NCI-H1092 treated with DMSO at 0.1 percent for 48 hours (cell line): ENCODE data around the gene SMPD1.

Experiments
- DNase-seq: peaks from one replicate; lab custom pipeline; 2025; lab: John Stamatoyannopoulos, UW

The SMPD1 gene

DNA sequence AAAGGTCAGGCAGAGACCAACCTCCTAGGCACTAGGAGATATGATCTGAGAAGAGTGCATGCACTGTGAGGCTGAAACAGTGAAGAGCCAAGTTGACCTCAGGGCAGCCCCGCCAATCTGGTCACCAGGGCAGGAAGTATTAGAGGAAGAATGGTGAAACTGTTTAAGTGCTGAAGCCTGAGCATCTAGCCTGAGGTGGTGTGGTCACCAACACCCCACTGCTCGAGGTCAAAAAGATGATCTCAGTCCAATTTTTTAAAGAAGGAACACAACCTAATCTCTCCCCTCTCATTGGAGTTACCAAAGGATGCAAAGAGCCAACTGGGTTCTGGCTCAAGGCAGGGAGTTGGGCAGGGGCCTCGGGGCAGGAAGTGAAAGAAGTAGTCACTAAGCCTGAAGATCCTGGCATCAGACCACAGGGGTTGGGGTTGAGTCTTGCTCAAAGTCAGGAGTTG, 24.6 kb downstream of the SMPD1 start:
- DNase-seq, result no peak

DNA sequence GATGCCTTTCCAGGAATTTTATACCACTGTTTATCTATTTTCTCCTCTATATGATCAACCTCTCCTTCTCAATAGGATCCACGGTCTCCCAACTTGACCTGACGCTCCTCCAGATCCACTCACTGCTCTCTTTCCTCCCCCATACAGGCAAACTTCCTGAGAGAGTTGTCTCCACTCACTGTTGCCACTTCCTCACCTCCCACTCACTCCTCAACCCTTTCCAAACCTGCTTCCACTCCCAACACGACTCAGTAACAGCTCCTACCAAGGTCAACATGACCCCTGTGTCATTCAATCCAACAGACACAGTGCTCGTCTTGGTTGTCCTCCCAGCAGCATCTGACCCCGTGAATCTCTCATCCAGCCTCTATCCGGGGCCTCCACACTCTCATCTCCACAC, 25.5 kb downstream of the SMPD1 start:
- DNase-seq, result no peak

DNA sequence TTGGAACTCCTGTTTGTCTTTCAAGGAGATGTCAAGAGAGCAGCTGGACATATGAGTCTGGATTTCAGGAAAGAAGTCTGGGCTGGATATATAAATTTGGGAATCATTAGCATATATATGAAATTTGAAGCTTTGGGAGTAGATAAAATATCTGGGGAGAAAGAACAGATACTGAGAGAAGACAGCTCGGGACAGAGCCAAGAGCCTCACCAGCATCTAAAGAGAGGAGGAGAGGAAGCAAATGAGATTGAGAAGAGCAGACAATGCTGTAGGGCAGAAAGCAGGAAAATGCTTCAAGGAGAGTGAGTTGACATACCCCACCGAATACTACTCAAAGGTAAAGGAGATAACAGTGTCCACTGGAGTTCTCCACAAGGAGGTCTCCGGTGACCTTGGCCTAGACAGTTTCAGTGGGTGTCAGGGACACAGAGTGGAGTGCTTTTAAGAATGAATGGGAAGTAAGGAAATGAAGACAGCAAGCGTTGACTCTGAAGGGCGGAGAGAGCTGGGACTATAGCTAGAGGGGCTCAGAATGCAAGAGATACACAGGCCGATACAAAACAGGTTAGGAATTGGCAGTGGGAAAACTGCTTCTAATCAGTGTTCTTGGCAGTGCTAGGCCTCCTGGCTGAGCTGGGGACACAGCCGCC, 27.8 kb downstream of the SMPD1 start:
- DNase-seq, result no peak

DNA sequence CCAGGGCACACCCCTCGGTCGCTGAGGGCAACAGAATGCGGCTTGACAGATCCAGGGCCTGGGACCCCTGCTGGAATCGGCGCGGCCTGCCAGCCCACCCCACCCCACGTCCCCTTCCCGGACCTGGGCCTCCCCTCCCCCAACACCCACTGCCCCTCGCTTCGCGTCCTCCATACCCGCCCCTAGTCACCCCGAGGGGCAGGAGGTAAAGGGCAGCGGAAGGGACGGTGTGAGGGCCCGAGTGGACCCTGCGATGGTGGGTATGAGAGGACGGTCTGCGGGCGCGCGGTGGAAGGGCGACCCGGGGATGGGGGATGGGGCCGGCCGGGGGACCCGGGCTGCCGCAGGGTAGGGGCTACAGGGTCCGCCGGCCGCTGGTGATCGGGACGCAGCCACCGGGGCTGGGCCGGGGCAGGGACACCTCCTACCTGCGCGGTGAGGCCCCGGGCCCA, 28.3 kb downstream of the SMPD1 start:
- no peak for DNase-seq

DNA sequence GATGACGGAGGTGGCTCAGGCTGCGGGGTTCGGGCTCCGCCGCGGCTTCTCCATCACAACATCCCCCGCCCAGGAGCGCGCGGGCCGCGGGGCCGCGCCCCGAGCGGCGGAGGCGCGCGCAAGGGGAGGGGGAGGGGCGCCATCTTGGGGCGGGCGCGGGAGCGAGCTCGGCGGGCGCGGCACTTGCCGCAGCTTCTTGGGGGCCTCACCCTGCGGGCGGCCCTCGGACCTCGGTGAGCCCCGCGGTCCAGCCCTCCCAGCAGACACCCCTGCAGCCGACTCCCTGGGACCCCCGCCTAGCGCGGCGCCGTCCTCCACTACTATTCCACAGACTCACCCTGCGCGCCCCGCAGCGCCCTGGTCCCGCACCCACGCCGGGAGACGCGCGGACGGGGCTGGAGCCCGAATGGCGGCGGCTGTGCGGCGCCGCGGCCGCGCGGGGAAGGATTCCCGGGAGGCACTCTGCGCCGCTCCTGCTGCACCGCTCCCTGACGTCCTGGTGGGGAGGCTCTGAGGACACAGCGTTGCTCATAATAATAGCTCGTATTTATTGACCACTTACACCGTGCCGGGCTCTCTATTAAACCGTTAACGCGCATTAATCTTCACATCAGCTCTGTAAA, 28.8 kb downstream of the SMPD1 start, which contains the start of gene APBB1:
TSS of gene APBB1 (minus strand) at position 86 of the 623 bp plus-strand sequence. CDS start 7,747 bp downstream, outside the sequence.
- peak; percentile 59 for DNase-seq

DNA sequence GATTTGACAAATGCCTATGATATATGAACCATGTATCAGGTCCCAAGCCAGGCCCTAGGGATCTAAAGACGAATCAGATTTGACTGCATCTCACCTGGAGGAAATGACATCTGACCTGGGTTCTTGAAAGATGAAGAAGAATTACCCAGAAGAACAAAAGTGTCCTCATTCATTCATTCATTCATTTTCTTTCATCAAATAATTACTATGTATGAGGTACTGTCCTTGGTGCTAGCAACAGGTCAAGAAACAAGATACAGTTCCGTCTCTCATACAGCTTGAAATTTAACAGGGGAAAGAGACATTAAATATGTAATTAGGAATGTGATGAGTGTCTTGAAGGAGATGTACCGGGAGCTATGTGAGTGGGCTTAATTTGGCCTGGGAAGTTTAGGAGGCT, 30.4 kb downstream of the SMPD1 start:
- no peak for DNase-seq

DNA sequence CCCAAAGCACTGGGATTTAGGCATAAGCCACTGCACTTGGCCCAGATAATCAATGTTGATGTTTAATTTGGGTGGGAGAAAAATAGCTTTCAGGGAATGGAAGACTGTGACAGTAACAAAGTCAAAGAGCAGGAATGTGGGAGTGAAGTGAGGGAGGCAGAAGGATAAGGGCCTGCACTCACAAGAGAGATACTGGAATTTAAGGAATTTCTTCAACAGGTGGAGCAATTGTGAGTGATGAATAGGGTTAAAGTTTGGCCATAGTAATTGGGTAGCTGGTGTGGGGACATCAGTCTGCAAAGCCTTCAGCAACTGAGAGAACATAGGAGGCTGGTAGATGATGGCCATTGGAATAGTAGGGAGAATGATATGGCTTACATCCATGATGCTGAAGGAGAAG, 37.2 kb downstream of the SMPD1 start:
- no peak for DNase-seq

DNA sequence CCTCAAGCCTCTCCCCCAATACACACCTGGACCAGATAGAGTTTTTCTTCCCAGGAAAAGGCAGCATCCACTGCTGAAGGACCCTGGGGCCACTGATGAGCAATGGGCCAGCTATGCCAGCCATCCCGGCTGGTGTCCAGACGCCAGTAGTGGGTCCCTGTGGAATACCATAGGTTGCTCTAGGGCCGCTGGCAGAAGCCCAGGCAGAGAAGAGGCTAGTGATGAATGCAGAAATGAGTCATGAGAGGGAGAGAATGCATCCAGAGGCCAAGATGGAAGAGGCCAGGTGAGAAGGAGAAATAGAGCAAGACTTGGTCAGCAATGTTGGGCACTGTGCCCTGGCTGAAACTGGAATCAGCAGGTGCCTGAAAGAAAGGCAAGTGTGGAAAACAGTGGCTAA, 41.6 kb downstream of the SMPD1 start:
- DNase-seq, result no peak

DNA sequence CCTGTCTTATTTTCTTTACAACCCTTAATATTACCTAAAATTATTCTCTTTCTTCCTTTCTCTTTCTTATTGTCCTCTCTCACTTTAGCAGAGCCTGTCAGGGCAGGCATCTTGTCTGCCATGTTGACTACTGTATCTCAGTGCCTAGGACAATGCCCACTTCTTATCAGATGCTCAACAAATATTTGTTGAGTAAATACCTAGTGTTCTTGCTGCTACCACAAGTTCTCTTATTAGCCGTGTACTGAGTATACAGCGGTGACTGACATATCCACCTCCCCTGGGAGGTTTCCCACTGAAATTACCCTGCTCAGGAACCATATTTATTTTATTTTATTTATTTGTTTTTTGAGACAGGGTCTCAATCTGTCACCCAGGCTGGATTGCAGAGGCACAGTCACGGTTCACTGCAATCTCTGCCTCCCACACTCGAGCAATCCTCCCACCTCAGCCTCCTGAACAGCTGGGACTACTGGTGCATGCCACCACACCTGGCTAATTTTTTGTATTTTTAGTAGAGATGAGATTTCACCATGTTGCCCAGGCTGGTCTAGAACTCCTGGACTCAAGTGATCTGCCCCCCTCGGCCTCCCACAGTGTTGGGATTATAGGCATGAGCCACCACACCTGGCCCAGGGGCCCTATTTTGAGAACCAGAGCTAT, 43.9 kb downstream of the SMPD1 start:
- no peak for DNase-seq

DNA sequence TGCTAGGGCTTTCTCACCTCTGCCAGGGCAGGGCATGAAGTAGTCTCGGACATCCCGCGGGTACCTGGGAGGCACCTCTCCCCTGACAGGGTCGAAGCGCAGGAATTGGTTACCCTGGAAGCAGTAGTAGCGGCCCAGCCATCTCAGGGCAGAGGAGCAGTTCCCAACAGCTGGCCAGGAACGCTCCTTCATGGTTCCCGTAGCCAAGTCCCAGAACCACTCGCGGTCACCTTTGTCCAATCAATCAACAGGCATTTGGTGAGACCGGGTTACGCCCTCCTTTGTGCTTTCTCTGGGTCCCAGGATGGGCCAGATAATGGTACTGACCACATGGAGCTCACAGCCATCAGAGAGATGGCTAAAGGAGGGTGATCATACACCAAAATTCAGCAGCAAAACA, 47.1 kb downstream of the SMPD1 start:
- no peak for DNase-seq

DNA sequence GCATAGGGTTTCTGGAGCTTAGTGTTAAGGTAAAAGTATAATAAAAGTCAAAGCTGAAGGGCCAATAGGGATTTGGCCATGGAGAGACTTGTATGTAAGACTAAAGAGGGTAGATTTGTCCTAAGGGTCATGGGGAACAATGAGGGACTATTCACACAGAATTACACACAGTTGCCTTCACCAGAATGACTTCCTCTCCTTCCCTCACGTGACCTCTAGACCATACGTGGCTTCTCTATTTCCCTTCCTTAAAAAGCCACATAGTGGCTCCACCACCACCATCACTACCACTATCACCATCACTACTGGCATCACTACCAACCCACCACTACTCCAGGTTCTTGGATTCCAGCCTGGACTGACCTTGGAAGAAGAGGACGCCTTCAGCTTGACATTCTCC, 47.7 kb downstream of the SMPD1 start:
- DNase-seq, result no peak

DNA sequence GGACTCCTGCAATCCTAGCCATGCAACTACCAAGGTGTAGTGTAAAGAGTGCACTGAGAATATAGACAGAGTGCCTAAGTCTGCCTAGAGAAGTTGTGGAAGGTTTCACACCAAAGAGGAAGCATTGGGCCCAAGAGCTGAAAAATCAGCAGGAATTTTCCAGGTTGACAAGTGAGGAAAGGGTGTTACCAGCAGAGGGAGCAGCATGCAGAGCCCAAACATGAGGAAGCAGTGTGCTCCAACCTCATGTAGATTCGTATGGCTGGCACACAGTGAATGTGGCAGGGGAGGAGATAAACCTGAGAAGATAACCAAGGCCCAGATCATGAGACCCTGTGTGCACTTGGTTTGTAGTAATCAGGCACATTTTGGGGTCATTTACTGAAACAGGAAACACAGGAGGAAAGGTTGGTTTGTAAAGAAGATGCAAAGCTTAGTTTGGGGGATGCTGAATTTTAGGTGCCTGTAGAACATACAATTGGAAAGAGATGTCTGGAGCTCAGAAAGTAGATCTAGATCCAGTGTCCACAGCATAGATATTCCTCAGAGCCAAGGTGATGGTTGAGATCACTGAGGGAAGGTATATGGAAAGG, 48.8 kb downstream of the SMPD1 start:
- peak; percentile 55 for DNase-seq

DNA sequence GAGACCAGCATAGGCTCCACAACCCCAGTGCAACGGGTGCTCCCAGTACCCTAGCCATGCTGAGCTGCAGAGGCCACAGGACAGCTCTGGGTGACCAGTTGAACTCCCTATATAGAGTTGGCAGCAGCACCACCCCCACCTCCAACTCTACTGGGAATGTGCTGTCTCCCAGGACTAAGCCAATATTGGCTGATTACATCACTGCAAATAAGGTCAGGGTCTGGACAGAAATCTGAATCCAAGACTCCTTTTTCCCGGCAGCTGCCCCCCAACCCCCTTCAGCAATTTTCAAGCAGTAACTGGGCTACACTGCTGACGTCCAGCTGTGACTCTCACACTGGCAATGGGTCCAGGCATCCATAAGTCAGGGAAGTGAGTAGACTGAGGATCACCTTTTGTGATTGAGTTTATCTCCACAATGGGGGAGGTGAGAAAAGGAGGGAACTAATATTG, 50.7 kb downstream of the SMPD1 start, which contains the start of gene HPX:
TSS of gene HPX (minus strand) at position 82 of the 453 bp plus-strand sequence. CDS start at position 58, 24 bp downstream.
- no peak for DNase-seq

DNA sequence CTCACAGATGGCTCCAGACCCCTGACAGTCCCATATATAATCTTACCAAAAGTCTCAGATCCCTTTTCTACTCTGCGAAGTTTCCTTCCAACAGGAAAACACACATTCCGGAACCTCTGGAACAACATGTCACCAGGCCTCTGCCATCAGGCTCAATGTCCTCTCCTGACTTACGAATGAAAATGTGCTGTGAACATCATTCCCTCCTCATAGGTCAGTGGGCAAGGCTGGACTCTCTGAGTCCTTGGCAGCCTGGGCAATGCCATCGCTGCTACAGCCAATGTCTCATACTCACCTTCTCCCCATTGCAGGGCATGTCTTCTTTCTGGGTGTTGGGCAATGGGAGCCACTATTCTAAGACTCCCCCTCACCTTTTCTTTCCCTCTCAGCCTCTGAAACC, 52.2 kb downstream of the SMPD1 start:
- DNase-seq, result no peak

DNA sequence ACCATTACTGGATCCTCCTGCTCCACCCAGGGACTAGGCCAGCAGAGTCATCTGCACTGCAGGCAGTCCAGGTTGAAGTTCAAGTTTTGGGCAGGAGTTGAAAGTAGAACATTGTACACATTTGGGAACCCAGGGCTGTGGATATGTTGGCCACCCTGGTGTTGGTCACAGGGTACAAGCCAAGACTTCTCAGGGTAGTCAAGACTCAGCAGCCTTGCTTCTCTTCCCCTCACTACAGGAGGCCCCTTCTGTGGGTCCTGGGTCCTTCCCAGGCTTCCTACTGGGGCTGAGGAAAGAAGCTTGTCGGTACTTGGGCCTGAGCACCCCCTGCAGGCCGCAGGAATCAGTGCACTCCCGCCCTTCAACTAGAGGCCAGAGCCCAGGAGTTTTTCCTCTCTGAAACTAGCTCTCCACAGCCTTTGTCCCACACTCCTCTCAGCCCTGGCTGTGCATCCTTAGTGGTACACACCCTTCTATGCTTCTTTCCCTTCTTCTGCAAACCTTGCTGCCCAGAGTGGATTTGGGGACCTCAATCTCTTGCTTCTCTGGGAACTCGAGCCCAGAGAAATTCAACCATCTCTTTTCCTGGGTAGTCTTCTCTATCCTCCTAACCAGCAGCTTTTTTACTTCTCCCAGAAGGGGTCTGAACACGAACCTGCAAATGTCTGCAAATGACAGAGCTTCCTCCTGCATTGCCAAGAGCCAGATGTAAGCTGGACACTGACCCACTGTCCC, 53.2 kb downstream of the SMPD1 start:
- peak; percentile 26 for DNase-seq
